Effector CD4-positive, alpha-beta T cell (primary cell): ENCODE measurements around the gene CDX1.

Source experiments
- DNase-seq: peaks from one replicate; pipeline ENCODE4 v3.0.0-alpha.2; 2020

CDX1 gene

DNA sequence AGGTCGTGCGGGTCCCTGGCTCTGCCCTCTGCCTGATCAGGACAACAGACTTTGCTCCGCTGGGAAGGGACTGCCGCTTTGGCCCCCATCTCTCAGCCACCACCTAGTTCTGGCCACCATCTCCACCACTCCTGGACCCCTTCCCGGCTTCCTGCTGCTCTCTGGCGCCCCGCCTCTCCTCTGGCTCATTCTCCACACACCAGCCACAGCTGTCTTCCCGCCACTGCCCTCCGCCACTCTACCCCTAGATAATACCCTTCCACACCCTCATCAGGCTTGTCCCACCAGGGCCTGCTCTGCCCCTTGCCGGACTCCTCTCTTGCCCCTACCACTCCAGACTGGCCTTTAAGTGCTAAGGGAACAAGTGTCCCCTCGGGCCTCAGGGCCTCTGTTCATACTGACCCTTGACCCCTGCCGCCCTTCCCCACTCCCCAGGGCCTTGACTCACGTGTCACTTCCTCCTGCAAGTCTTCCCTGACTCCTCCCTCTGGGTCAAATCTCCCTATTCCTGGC lies 3.0 kb upstream of the CDX1 start:
- no peak for DNase-seq

GRCh38 chr5:150164211-150164980 lies 2.2 kb upstream of the CDX1 start:
- no peak for DNase-seq

DNA sequence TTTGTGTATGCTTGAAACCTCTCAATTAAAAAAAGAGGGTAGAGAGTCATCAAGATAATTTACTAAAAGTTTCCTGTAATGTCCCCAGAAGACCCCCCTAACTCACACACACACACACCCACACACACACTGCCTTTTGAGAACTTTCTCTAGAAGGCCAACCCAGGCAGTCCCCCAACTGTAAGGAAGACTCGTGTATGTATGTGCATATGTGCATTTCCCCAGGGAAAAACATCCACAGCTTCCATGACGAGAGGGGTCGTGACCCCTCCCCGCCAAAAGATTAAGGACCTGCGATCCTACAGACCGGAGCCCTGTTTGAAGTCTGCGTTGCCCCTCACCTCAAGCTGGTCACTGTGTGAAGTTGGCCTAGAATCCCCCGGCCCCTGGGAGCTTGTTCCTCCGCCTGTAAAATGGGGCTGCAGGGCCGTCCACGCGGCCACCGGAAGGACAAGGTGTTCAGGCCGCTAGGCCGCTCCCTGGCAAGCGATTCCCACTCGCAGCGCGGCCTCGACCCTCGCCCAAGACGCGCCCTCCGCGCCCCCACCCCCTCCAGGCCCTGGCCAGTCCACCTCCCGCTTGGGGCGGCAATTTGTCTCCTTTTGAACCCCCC lies 435 bp upstream of the CDX1 start:
- no peak for DNase-seq

GRCh38 chr5:150167512-150167850 lies 903 bp downstream of the CDX1 start:
- DNase-seq, result no peak

GRCh38 chr5:150167908-150168307 lies 1.3 kb downstream of the CDX1 start:
- DNase-seq, result no peak

DNA sequence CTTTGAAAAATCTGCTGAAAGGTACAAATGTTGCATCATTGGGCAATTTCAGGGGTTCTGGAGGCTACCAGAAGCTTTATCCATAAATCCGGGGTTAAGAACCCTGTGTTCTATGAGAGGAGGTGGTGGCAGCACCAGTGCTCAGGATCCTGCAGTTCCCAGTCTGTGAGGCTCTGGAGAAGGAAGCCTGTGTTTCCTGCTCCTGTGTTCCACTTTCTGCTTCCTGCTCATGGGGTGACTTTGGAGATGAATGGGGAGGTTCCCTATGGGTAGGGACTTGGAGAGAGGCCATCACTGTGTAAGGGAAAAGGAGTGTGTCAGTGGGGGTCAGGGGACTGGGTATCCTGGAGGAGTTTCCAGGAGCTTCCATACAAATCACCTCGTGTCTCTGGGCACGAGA lies 2.3 kb downstream of the CDX1 start:
- DNase-seq, result no peak

- no peak for DNase-seq
These were observed 5.6 kb downstream of the CDX1 start for GRCh38 chr5:150172145-150172544.

GRCh38 chr5:150172556-150172955 lies 6.0 kb downstream of the CDX1 start:
- no peak for DNase-seq

DNA sequence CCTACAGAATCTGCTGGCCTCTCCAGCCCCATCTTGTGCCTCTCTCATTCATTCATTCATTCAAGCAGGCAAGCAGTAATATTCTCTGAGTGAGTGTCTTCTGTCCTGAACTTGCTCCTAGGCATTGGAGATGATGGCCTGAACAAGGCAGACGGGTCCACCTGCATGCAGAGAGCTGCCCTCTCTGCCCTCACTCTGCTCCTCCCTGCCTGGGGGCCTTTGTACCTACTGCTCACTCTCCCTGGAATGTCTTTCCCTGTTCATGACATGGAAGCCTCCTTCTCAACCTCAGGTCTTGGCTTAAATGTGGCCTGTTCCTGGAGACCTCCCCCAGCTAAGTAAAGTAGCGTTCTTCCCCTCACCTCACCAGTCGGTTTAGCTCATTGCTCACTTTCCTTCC lies 6.6 kb downstream of the CDX1 start:
- no peak for DNase-seq

- no peak for DNase-seq
These were observed 7.7 kb downstream of the CDX1 start for GRCh38 chr5:150174285-150174684.

DNA sequence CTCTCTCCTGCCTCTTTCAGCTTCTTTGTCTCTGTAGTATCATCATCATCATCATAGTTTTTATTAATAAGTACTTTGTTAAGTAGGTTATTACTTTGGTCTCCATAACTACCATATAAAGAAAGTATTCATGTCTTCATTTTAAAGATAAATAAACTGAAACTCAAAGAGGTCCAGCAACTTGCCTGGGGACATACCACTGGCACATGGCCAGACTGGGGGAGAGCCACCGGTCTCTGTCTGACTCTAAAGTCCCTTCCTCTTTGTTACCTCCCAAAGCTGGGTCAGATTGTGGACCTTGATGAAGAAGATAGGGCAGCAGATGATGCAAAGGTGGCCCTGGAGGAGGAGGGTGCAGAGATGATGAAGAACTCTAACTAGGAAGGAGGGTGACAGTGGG lies 8.5 kb downstream of the CDX1 start:
- no peak for DNase-seq

- no peak for DNase-seq
These were observed 9.0 kb downstream of the CDX1 start for GRCh38 chr5:150175536-150175935.

- DNase-seq, result no peak
These were observed 10.3 kb downstream of the CDX1 start for GRCh38 chr5:150176745-150177477.

DNA sequence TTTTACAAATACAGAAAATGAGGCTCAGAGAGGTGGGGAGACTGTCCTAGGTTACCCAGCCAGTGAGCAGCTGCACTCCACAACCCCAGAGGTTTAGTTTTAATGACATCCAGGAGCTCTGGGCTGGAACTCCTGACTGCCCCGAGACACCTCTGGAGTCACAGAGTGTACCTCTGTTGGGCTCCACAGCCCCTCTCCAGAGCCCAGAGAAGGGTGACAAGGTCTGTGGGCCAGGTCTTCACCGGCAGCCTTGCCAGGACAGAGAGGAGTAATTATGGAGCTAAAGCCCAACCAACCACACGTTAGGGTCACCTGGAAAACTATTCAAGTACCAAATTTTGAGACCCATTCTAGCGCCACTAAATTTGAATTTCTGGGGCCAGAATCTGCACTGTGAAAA lies 11.1 kb downstream of the CDX1 start:
- DNase-seq, result no peak

GRCh38 chr5:150178262-150178661 lies 11.7 kb downstream of the CDX1 start:
- no peak for DNase-seq

DNA sequence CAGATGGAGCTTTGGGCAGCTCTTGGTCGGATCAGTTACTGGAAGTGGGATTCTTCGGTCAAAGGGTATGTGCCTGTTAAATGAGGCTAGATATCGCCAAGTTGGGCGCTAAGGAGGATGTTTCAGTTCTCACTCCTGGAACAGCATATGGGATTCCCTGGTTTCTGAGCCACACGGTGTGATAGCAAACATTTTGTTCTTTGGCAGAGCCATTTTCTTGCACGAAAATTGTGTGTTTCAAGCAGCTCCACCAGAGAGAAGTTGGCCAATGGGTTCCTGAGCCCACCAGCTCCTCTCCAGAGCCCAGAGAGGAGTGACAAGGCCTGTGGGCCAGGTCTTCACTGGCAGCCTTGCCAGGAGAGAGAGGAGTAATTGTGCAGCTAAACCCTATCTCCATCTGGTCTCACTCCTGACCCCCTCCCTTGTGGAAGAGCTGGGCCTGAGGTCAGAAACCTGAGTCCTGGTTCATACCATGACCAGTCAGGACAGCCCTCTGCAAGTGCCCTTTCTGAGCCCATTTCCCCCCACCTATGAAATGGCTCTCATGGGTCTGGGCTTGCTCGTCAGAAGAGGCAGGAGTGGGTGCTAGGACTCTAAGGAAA lies 12.5 kb downstream of the CDX1 start:
- DNase-seq, result no peak

- DNase-seq, result no peak
These were observed 13.9 kb downstream of the CDX1 start for GRCh38 chr5:150180241-150181026.

- DNase-seq, result no peak
These were observed 14.4 kb downstream of the CDX1 start for GRCh38 chr5:150181027-150181426.

DNA sequence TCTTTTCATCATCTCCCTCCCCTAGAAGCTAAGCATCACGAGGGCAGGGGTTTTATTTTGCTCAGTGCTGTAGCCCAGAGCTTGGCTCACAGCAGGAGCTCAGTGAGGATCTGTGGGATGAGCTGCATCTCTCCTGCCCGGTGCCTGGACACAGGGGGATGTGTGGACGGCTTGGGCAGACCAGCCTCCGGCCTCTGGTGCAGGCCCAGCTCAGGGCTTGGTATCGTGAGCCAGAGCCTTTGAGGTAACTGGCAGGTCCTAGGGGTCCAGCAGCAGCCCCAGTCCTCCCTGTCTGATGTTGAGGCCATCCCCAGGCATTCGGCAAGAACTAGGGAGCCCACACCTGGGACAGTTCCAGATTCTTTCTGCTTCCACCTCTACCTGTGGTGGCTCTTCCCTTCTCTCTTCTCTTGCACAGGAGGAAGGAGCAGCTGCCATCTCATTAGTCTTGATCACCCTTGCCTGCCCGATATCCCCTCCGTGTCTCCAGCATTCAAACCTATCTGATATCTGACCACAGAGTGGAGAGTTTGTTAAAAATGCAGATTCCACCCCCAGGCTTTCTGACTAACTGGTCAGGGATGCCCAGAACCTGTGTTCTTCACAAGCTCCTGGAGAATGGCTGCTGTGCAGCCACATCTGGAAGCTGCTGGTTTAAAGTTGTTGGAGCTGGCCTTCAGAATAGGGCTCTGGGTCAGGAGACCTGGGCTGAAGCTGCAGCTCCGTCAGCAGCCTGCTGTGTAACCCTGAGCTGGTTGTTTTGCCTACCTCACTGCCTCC lies 15.4 kb downstream of the CDX1 start:
- no peak for DNase-seq

GRCh38 chr5:150182774-150183173 lies 16.2 kb downstream of the CDX1 start:
- DNase-seq, result no peak

- DNase-seq, result no peak
These were observed 16.9 kb downstream of the CDX1 start for GRCh38 chr5:150183436-150183835.

GRCh38 chr5:150184006-150184405 lies 17.4 kb downstream of the CDX1 start:
- DNase-seq, result no peak
